ENCODE measurements around the gene SLC6A11.

The SLC6A11 gene

GRCh38 chr3:10792208-10792607, 23.8 kb upstream of the SLC6A11 start:
- DNase-seq, result no peak

- no peak for DNase-seq
Observed at GRCh38 chr3:10798600-10799367, 17.2 kb upstream of the SLC6A11 start.

DNA sequence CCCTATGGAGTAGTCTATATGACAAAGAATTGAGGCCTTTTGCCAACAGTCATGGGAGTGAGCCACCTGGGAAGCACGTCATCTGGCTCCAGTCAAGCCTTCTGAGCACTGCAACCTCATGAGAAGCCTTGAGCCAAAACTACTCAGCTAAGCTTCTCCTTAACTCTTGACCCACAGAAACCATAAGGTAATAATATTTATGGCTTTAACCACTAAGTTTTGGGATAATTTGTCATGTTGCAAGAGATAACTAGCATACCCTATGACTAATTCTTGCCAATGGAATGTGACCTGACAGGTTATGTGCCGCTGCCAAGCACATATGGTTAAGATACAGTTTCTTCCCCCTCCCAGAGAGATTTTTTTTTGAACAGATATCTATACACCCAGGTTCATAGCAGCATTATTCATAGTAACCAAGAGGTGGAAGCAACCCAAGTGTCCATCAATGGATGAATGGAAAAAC, 11.8 kb upstream of the SLC6A11 start:
- no peak for DNase-seq

DNA sequence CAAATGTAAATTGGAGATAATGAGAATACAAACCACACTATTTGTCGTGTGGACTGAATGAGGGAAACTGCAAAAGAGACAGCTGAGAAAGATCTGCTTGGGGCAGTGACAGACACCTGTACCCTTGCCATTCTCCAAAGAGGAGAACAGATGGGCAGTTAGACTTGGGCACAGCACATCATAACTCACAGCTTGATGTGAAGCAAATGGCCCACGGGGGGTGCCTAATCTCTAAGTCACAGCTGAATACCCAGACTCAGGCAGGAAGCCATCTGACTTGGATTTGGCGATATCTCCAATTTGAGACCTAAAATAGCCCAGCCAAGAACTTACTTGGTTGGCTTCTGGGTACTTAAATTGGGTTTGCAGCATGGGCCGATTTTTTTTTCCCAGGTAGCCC, 10.0 kb upstream of the SLC6A11 start:
- DNase-seq, result peak; percentile 85 to 92

DNA sequence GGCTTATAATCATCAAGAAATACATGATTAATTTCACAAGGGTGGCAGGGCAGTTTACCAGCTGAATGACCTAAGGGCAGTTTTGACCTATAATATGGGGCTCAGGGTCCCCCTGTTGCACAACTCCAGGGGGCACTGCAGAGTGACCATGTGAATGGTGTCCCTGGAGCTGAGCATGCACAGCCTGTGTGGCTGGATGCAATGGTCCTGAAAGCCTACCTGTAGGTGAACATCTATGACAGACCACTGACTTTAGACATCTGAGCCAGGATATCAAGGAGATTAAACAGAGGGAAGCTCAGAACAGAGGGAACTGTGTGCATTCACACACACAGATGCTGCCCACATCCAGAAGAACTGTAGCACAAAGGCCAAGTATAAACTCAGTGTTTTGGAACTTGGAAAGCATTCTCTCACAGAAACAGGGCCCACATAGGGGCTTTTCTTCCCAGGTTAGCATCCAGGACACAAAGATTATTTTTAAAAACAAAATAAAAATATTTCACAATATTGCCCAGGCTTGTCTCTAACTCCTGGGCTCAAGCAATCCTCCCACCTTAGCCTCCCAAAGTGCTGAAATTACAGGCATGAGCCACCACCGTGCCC, 7.8 kb upstream of the SLC6A11 start:
- DNase-seq, result no peak

DNA sequence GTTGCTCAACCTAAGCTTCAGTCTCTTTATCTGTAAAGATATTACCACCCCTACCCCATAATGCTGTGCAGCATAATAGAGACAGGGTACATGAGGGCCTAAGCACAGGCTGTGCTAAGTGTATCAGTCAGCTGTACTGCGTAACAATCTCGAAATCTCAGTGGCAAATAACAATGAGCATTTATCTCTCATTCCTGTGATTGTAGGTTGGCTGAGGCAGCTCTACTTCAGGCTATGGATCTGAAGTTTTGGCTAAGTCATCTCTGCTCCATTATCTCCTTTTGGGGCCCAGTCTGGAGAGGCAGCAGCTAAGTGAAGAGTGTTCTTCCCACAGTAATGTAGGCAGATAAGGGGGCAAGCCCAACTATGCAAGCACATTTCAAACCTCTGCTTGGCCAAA, 7.1 kb upstream of the SLC6A11 start:
- DNase-seq, result no peak

DNA sequence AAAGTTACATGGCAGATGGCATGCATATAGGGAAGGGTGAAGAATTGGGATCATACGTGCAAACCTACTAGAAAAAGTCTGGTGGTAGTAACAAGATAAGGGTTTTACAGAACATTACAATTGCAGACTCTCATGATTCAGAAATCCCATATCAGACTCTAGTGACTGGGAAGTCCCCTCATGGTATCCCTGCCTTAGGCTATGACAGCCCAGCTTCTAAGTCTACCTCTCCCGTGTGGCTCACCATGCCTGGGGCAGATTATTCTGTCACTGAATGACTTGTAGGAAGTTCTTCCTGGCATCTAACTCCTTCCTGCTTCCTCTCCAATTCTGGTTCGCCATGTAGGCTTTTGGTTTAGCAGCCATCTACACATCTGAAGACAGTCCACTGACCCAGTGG, 5.7 kb upstream of the SLC6A11 start:
- DNase-seq, result no peak

DNA sequence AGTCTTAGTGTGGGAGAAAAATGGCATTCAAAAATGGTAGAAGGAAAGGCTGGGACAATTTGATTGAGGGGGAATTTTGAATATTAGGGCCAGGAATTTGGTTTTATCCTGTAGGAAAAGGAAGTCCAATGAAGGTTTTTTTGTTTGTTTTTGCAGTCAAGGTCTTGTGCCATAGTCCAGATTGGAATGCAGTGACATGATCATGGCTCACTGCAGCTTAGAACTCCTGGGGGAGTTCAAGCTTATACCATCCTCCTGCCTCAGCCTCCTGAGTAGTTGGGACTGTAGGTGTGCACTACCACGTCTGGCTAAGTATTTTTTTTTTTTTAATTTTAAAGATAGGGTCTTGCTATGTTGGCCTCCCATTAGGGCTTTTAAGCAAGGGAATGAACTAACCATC, 2.6 kb upstream of the SLC6A11 start:
- no peak for DNase-seq

DNA sequence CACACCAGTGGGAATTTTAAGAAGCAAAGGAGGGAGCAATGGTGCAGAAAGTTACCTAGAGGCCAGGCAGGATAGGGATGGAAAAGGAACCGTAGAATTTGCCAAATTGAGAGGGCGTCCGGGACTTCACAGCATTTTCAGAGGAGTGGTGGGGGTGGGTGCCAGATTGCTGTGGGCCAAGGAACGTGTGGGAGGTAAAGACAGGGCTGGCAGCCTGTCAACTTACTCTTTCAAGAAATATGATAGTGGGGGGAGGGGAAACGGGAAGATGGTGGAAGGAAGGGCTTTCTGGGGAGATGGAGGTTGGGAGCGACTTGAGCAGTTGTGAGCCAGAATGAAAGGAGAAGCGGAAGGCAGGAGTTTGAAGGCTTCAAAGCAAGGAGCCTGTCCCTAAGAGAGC, 1.4 kb upstream of the SLC6A11 start:
- no peak for DNase-seq

DNA sequence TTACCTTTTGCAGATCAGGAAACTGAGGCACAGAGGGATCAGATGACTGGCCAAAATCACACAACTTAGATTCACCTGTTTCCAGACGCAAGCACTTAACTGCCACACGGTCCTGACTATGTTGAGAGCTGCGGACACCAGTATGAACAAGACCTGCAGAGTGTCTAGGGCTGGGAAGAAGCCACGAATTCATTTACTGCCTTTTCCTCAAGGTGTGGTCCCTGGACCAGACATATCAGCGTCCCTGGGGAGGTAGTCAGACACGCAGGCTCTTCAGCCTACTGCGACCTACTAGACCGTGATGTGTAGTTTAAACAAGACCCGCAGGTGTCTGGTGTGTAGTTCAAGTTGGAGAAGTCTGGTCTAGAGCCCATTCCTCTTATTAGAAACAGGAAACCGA, 541 bp upstream of the SLC6A11 start:
- DNase-seq, result peak in 1 of 2 experiments; percentile 43

DNA sequence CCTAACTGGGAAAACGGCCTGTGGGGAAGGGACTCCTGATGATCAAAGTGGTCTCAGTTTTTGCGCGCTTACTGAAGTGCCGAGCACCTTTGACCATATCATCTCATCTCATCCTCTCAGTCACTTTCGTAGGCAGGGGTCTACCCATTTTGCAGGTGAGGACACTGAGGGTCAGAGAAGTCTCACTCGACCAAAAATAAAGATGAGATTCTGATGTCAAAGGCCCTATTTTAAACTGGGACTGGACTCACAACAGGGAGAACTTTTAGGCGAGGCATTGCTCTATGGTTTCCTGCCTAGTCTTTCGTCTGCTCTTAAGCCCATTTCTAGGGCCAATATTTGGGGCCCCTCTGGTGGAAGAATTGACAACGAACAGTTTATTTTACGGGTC, 830 bp downstream of the SLC6A11 start:
- no peak for DNase-seq

- no peak for DNase-seq
Observed at GRCh38 chr3:10817506-10817905, 1.5 kb downstream of the SLC6A11 start.

DNA sequence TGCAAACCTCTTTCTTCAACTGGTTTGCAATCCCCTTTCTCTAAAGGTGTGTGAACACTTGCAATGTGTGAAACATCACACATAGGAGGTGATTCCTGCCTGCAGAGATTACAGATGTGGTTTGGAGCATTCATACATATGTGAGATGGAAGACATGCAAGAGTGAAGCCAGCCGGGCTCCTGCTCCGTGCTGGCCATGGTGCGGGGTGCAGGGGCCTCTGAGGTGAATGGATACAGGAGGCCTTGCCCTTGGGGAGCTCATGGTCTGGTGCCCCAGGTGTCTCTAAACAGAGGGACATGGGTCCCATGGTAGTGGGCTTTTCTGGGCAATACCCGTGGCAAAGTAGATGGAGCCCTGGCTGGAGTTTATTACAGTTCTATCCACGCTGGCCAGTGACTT, 6.0 kb downstream of the SLC6A11 start:
- no peak for DNase-seq

- DNase-seq, result no peak
Observed at GRCh38 chr3:10822708-10823515, 6.9 kb downstream of the SLC6A11 start.

GRCh38 chr3:10823516-10823818, 7.4 kb downstream of the SLC6A11 start:
- DNase-seq, result no peak

DNA sequence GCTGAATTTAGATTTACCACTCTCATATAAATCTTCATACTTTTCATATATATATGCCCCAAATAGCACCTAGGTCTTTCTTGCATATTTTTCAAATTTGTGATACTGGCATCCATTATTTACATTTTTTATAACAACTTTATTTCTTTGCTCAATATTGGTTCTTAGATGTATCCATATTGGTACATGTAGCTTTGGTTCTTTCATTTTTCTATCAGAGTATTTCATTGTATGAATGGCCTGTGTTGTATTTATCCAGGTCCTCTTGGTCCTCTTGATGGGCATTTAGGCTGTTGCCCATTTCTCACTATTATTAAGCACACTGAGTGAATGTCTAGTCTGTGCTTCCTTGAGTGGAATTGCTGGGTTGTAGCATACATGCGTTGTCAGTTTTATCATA, 8.4 kb downstream of the SLC6A11 start:
- no peak for DNase-seq

GRCh38 chr3:10833855-10834414, 17.9 kb downstream of the SLC6A11 start:
- no peak for DNase-seq

DNA sequence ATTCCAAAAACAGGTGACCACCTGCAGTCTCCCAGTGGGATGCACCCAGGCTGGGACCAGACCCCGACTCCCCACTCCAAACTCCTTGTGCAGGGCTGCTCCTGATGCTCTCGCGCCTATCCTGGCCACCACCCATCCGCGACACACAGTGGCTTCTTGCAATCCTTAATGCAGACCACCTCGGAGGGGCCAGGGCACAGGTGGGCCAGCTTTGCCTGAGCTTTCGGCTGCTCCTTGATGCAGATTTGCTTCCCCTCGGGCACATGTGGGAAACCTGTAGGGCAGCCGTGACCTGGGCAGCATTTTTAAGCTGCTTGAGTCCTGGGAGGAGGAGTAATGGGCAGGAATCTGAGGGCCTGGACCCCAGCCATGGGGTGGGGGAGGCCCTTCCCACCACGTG, 18.9 kb downstream of the SLC6A11 start:
- no peak for DNase-seq

- DNase-seq, result no peak
Observed at GRCh38 chr3:10835406-10835805, 19.4 kb downstream of the SLC6A11 start.

DNA sequence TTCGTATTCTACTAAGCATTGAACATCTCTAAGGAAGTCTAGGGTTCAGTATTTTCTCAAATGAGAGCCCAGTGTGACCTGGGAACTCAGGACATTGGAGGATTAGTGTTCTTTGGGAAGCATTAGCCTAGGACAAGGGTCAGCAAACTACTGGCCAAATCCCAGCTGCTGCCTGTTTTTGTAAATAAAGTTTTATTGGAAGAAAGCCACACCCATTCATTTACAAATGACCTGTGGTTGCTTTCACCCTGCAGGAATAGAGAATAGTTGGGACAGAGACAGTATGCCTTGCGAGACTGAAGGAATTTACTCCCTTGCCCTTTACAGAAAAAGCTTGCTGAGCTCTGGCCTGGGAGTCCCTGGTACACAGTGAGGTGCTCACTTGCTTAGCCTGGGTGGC, 20.6 kb downstream of the SLC6A11 start:
- no peak for DNase-seq

DNA sequence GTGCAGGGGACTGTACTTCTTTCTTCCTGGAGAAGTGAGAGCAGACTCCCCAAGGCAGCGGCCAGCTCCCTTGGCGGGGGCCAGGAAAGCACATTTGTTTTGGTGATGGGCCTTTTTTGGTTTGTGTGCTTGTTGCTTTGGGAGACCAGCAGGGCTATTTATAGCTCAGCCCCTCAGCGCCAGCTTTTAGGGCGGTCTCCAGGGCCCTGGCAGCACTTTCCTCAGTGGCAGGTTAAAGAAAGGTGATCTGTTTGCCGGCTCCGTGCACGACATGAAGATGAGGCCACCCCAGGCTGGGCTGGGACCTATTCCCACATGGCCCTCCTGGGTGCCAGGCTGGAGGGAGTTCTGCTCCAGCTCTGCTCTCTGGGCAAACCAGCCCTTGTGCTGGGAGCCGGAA, 21.8 kb downstream of the SLC6A11 start:
- no peak for DNase-seq

GRCh38 chr3:10839167-10839566, 23.1 kb downstream of the SLC6A11 start:
- DNase-seq, result no peak

DNA sequence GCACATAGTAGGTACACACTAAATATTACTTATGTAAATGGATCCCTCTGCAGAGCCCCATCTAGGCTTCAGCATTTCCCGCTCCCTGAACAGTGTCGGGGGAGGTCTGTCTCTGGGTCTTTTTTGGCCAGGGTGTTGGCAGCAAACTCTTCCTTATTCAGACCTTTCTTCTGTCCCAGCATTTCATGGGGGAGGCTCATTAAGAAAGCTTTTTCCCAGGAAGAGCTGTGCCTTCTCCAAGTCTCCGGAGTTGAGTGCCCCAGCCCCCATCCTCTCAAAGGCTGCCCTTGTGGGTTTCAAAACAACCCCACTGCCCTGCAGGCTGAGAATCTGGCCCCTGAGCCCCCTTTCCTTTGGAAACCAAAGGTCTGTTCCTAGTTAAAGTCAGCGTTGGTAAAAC, 25.1 kb downstream of the SLC6A11 start:
- no peak for DNase-seq

GRCh38 chr3:10843378-10843777, 27.4 kb downstream of the SLC6A11 start:
- no peak for DNase-seq
